BLaER1 (cell line): Measurements from ENCODE around the gene WDTC1.
"Not testable (repeated sequence)": the region's sequence is repeated elsewhere in the genome, so short reads cannot be mapped to it uniquely, and the experiment has no call there.

Experiments used
- H3K27ac ChIP-seq: shearing (Covaris generic); formaldehyde crosslinking; 2 replicates; pipeline ENCODE4 v1.8.1; 2022
- H3K27me3 ChIP-seq: shearing (Covaris generic); formaldehyde crosslinking; 2 replicates; pipeline ENCODE4 v1.8.1; 2022
- H3K36me3 ChIP-seq: shearing (Covaris generic); formaldehyde crosslinking; 2 replicates; pipeline ENCODE4 v1.8.1; 2022
- H3K4me1 ChIP-seq: shearing (Covaris generic); formaldehyde crosslinking; 2 replicates; pipeline ENCODE4 v1.8.1; 2022
- H3K4me2 ChIP-seq: shearing (Covaris generic); formaldehyde crosslinking; 2 replicates; pipeline ENCODE4 v1.8.1; 2022
- H3K4me3 ChIP-seq: shearing (Covaris generic); formaldehyde crosslinking; 2 replicates; pipeline ENCODE4 v1.8.1; 2022
- H3K9ac ChIP-seq: shearing (Covaris generic); formaldehyde crosslinking; 2 replicates; pipeline ENCODE4 v1.8.1; 2022
- H3K9me3 ChIP-seq: shearing (Covaris generic); formaldehyde crosslinking; 2 replicates; pipeline ENCODE4 v1.8.1; 2022
- H4K20me1 ChIP-seq: shearing (Covaris generic); formaldehyde crosslinking; 2 replicates; pipeline ENCODE4 v1.8.1; 2022
- Cebpa-rat ChIP-seq: shearing (Covaris generic); IDR thresholded peaks from 2 replicates; pipeline ENCODE4 v1.8.1; 2022

The WDTC1 gene

DNA sequence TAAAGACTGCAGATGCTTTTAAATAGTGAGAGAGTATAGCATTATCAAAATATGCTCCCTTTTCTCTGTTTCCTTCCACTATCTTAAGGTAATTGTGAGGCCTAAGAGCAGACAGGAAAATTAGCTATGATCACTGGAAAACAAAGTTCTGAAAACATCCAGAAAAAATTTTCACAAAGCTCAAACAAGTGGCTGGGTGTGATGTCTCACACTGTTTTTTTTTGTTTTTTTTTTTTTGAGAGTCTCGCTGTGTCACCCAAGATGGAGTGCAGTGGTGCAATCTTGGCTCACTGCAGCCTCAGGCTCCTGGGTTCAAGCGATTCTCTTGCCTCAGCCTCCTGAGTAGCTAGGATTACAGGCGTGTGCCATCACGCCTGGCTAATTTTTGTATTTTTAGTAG is 7.2 kb downstream of the WDTC1 start:
- no peak overlapping the region for H3K4me3 ChIP-seq
- no peak overlapping the region for H3K4me2 ChIP-seq
- no peak overlapping the region for H3K9ac ChIP-seq
- no peak overlapping the region for H3K27ac ChIP-seq
- no peaks in the 10 kb centered on the region for H3K9me3 ChIP-seq
- H3K36me3 ChIP-seq: peaks cover 21% of the 10 kb centered on the region; the same call in 1 of the 2 replicates
- peaks cover 82% of the 10 kb centered on the region for H4K20me1 ChIP-seq
- TF ChIP-seq Cebpa-rat: no peak
- H3K4me1 ChIP-seq: peaks cover 7% of the 10 kb centered on the region; the same call in 1 of the 2 replicates
- H3K27me3 ChIP-seq: no peaks in the 10 kb centered on the region

DNA sequence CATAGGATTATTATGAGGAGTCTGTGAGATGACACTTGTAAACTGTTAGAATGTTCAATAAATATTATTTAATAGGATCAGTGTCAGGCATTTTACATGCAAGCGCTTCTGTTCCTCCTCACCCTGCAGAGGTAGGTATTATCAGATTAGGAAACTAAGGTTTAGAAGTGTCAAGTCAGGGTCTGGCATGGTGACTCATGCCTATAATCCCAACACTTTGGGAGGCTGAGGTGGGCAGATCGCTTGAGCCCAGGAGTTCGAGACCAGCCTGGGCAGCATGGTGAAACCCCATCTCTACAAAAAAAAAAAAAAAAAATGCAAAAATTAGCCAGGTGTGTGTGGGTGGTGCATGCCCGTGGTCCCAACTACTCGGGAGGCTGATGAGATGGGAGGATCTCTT is 9.2 kb downstream of the WDTC1 start:
- H3K9me3 ChIP-seq, H3K27me3 ChIP-seq, H3K4me2 ChIP-seq, H3K4me3 ChIP-seq, H3K9ac ChIP-seq, H3K4me1 ChIP-seq, H3K27ac ChIP-seq: not testable (repeated sequence)
- H4K20me1 ChIP-seq: peaks cover 67% of the 10 kb centered on the region
- peaks cover 37% of the 10 kb centered on the region for H3K36me3 ChIP-seq

DNA sequence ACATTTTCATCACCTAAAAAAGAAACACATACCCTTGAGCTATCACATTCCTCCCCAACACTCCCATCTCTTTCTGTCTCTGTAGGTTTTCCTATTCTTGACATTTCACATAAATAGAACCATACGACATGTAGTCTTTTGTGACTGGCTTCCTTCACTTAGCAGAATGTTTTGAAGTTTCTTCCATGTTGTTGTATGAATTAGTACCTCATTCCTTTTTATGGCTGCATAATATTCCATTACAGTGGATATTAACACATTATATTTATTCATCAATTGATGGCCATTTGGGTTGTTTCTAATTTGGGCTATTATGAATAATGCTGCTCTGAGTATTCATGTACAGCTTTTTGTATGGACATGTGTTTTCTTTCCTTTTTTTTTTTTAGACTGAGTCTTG is 11.8 kb downstream of the WDTC1 start:
- H3K9ac ChIP-seq: no peak overlapping the region
- TF ChIP-seq Cebpa-rat: no peak
- H3K36me3 ChIP-seq: peaks cover 37% of the 10 kb centered on the region
- H4K20me1 ChIP-seq: peaks cover 47% of the 10 kb centered on the region
- peaks cover 3% of the 10 kb centered on the region for H3K4me1 ChIP-seq
- H3K4me3 ChIP-seq: no peak overlapping the region
- H3K27me3 ChIP-seq: no peaks in the 10 kb centered on the region
- no peak overlapping the region for H3K4me2 ChIP-seq
- no peak overlapping the region for H3K27ac ChIP-seq
- H3K9me3 ChIP-seq: peaks cover 8% of the 10 kb centered on the region; the same call in 1 of the 2 replicates

DNA sequence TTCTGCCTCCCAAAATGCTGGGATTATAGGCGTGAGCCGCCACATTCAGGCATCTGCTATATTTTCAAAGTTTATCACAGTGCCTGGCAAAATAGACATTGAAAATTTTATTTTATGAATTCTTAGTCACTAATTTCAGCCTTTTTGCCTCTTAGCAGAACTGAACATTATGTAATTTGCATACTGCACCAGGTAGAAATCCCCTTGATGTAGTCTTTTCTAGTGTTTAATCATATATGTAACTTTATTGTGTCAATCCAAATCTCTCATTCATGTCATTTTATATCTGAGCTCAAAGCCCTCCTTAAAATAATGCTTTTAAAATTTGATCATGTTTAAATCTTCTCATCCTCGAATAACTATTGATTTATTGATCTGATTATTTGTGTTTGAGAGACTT is 19.2 kb downstream of the WDTC1 start:
- H3K36me3 ChIP-seq: peaks cover 10% of the 10 kb centered on the region; the same call in 1 of the 2 replicates
- no peak overlapping the region for H3K4me3 ChIP-seq
- peaks cover 47% of the 10 kb centered on the region for H3K4me1 ChIP-seq
- no peaks in the 10 kb centered on the region for H3K27me3 ChIP-seq
- H4K20me1 ChIP-seq: no peaks in the 10 kb centered on the region; the same call in 1 of the 2 replicates
- TF ChIP-seq Cebpa-rat: no peak
- H3K9me3 ChIP-seq: peaks cover 5% of the 10 kb centered on the region; the same call in 1 of the 2 replicates
- H3K4me2 ChIP-seq: peak overlapping the region; percentile 47
- H3K9ac ChIP-seq: no peak overlapping the region
- H3K27ac ChIP-seq: no peak overlapping the region

DNA sequence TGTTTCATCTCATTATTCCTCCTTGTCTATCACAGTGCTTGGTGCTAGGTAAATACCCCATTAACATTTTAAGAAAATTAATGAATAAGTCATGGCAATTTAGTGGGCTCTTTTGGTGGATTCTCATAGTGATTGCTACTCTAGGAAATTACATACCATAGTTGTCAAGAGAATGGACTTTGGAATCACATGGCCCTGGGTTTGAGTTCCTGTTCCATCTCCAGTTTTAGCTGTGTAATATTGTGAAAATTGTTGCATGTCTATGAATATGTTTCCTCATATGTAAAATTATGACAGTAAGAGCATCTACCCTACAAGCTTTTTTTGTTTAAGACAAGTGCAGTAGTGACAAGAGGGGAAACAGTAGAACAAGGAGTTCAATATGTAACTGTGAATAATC is 20.7 kb downstream of the WDTC1 start:
- TF ChIP-seq Cebpa-rat: no peak
- peaks cover 47% of the 10 kb centered on the region for H3K4me1 ChIP-seq
- H3K4me2 ChIP-seq: peak overlapping the region; percentile 15
- H3K9ac ChIP-seq: no peak overlapping the region
- H3K27me3 ChIP-seq: no peaks in the 10 kb centered on the region
- no peak overlapping the region for H3K27ac ChIP-seq
- H4K20me1 ChIP-seq: no peaks in the 10 kb centered on the region
- peaks cover 5% of the 10 kb centered on the region; the same call in 1 of the 2 replicates for H3K9me3 ChIP-seq
- H3K36me3 ChIP-seq: peaks cover 10% of the 10 kb centered on the region; the same call in 1 of the 2 replicates
- no peak overlapping the region for H3K4me3 ChIP-seq

DNA sequence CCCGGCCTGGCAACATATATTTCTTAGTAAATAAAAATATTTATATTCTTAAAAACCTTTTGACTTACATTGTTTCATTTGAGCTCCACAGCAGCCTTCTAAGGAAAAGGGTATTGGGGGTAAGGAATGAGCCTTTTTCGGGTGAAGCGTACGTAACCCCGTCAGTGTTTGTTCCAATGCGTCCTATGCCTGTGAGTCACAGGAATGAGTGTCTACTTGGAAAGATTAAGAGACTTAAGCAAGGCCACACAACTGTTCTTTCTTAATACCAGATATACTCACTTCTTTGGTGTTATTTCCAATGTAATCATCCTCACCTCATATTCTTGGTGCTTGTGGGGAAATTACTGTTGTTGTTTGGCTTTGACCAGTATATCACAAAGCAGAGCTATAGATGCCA is 22.7 kb downstream of the WDTC1 start:
- no peak overlapping the region for H3K4me2 ChIP-seq
- H4K20me1 ChIP-seq: no peaks in the 10 kb centered on the region
- peaks cover 23% of the 10 kb centered on the region; the same call in 1 of the 2 replicates for H3K36me3 ChIP-seq
- TF ChIP-seq Cebpa-rat: no peak
- no peak overlapping the region for H3K9ac ChIP-seq
- peaks cover 5% of the 10 kb centered on the region; the same call in 1 of the 2 replicates for H3K9me3 ChIP-seq
- no peak overlapping the region for H3K27ac ChIP-seq
- no peak overlapping the region for H3K4me3 ChIP-seq
- no peaks in the 10 kb centered on the region for H3K27me3 ChIP-seq
- H3K4me1 ChIP-seq: peaks cover 34% of the 10 kb centered on the region

DNA sequence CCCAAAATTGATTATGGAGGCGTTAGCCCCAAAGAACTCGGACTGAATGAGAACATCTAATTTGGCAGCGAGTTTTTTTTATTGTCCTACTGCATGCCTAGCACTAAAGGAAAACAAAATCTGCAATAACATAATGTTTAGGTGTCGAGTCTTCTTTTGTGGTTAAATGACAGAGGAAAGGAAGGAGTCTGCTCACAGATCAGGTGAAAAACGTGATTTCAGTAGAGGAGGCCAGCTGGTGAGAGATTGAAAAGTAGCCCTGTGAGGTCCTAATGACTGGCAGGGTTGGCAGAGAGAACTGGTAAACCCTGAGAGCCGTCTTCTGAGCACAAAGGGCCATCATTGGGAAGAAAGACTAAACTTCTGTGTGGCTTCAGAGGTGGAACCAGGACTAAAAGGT is 24.2 kb downstream of the WDTC1 start:
- Histone ChIP-seq H4K20me1 (no peaks in the 10 kb centered on the region), H3K9ac (no peak overlapping the region), H3K4me2 (no peak overlapping the region), H3K4me1 (peaks cover 21% of the 10 kb centered on the region), H3K27ac (no peak overlapping the region), H3K4me3 (no peak overlapping the region), H3K36me3 (peaks cover 37% of the 10 kb centered on the region), H3K27me3 (no peaks in the 10 kb centered on the region), H3K9me3 (peaks cover 5% of the 10 kb centered on the region; the same call in 1 of the 2 replicates)
- no peak for TF ChIP-seq Cebpa-rat

DNA sequence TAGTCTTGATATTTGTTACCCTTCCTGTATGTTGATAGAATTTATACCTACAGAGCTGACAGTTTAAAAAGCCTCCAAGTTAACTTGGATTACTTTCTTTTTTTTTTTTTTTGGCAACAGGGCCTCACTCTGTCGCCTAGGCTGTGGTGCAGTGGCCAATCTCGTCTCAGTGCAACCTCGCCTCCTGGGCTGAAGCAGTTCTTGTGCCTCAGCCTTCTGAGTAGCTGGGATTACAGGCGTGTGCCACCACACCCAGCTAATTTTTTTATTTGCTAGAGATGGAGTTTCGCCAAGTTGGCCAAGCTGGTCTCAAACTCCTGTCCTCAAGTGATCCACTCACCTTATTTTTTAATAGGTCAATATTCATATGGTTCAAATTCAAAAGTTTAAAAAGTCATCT is 32.7 kb downstream of the WDTC1 start:
- H3K9ac ChIP-seq: no peak overlapping the region
- no peaks in the 10 kb centered on the region for H3K9me3 ChIP-seq
- H3K4me3 ChIP-seq: no peak overlapping the region
- no peaks in the 10 kb centered on the region for H3K27me3 ChIP-seq
- H3K4me2 ChIP-seq: no peak overlapping the region
- H3K4me1 ChIP-seq: no peaks in the 10 kb centered on the region
- TF ChIP-seq Cebpa-rat: no peak
- peaks cover 56% of the 10 kb centered on the region for H3K36me3 ChIP-seq
- no peaks in the 10 kb centered on the region for H4K20me1 ChIP-seq
- H3K27ac ChIP-seq: no peak overlapping the region

DNA sequence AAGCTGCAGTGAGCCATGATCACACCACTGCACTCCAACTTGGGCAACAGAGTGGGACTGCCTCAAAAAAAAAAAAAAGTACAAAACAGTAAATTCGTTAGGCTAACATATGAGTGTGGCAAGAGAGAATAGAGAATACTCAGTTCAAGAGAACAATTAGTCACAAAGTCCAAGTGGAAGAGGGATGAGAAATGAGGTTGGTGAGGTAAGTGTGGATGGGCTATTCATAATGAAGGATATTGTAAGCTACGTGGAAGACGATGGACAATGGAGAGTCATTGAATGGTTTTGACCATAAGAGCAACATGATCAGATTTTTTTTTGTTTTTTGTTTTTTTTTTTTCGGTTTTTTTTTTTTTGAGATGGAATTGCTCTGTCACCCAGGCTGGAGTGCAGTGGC is 34.8 kb downstream of the WDTC1 start:
- H3K4me1 ChIP-seq: no peaks in the 10 kb centered on the region
- H4K20me1 ChIP-seq: no peaks in the 10 kb centered on the region
- no peaks in the 10 kb centered on the region for H3K27me3 ChIP-seq
- peaks cover 42% of the 10 kb centered on the region for H3K36me3 ChIP-seq
- H3K4me2 ChIP-seq: no peak overlapping the region
- no peak overlapping the region for H3K4me3 ChIP-seq
- no peak overlapping the region for H3K27ac ChIP-seq
- no peak overlapping the region for H3K9ac ChIP-seq
- TF ChIP-seq Cebpa-rat: no peak
- no peaks in the 10 kb centered on the region for H3K9me3 ChIP-seq

DNA sequence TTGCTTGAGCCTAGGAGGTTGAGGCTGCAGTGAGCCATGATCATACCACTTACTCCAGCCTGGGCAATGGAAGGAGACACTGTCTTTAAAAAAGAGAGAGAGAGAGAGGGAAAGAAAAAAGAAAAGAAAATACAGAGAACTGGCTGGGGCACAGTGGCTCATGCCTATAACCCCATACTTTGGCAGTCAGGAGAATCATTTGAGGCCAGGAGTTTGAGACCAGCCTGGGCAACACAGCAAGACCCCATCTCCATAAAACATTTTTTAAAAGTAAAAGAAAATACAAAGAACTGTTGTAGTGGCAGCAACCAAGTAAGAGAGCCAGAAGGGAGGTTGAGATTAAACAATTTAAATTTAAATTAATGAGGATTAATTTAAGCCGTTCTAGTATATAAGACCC is 39.8 kb downstream of the WDTC1 start:
- Histone ChIP-seq H3K9ac (no peak overlapping the region), H3K27me3 (no peaks in the 10 kb centered on the region), H3K27ac (no peak overlapping the region), H3K4me2 (no peak overlapping the region), H3K4me1 (no peaks in the 10 kb centered on the region), H3K9me3 (peaks cover 19% of the 10 kb centered on the region), H3K36me3 (peaks cover 43% of the 10 kb centered on the region), H4K20me1 (no peaks in the 10 kb centered on the region), H3K4me3 (no peak overlapping the region)
- no peak for TF ChIP-seq Cebpa-rat

DNA sequence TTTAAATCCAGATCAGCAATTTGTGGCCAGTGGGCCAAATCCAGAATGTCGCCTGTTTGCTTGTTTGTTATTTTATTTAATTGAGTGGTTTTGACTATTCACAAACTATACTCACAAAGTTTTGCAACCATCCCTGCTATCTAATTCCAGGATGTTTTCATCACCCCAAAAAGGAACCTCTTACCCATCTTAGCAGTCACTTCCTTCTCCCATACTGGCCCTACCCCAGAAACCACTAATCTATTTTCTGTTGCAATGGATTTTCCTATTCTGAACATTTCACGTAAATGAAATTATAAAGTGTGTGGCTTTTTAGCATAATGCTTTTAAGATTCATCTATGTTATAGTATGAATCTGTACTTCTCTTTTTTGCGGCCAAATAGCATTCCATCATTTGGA is 41.3 kb downstream of the WDTC1 start:
- peaks cover 19% of the 10 kb centered on the region for H3K9me3 ChIP-seq
- H3K27me3 ChIP-seq: no peaks in the 10 kb centered on the region
- H3K4me2 ChIP-seq: no peak overlapping the region
- no peaks in the 10 kb centered on the region for H3K4me1 ChIP-seq
- H4K20me1 ChIP-seq: no peaks in the 10 kb centered on the region
- H3K4me3 ChIP-seq: no peak overlapping the region
- TF ChIP-seq Cebpa-rat: no peak
- H3K9ac ChIP-seq: no peak overlapping the region
- no peak overlapping the region for H3K27ac ChIP-seq
- peaks cover 32% of the 10 kb centered on the region for H3K36me3 ChIP-seq
